Transverse colon (tissue), 4 donors: ENCODE results near the gene APOA1. TPM values are rescaled to one million over a fixed set of nuclear protein-coding genes. Genes with fewer than 3 reads are reported as not detected.

Experiments used
- DNase-seq: peaks from one replicate; pipeline ENCODE4 v3.0.0-alpha.2; 2019
- H3K27ac ChIP-seq, 4 donors: fragments of 200-600 bp; sonication (generic); 2 replicates each; pipeline ENCODE4 v1.5.1; 2016 to 2018; ENCODE audit warnings: inconsistent platforms in 4 of 4
- H3K27me3 ChIP-seq: fragments of 200-600 bp; sonication (generic); 2 replicates; pipeline ENCODE4 v1.5.1; 2017; ENCODE audit warnings: inconsistent platforms
- H3K36me3 ChIP-seq, 4 donors: fragments of 200-600 bp; sonication (generic); 2 replicates each; pipeline ENCODE4 v1.5.1; 2017 to 2019; ENCODE audit warnings: inconsistent platforms in 4 of 4
- H3K4me1 ChIP-seq, 4 donors: fragments of 200-600 bp; sonication (generic); 2 replicates each; pipeline ENCODE4 v1.5.1; 2017 to 2020; ENCODE audit warnings: inconsistent platforms in 4 of 4
- H3K4me3 ChIP-seq, 4 donors: fragments of 200-600 bp; sonication (generic); 1 replicate in 1 of 4; 2 replicates in 3 of 4; pipeline versions ENCODE4 v1.5.1 to v1.6.1; 2017 to 2019; ENCODE audit warnings: inconsistent platforms in 4 of 4
- H3K9me3 ChIP-seq, 2 donors: fragments of 200-600 bp; sonication (generic); 2 replicates each; pipeline ENCODE4 v1.5.1; 2017 to 2019; ENCODE audit warnings: inconsistent platforms in 2 of 2
- CTCF ChIP-seq, 5 experiments: fragments of 200-600 bp in 3 of 5; fragments of 450-650 bp in 2 of 5; sonication (generic) in 3 of 5; IDR thresholded peaks; 1 replicate in 2 of 5; 2 replicates in 3 of 5; pipeline ENCODE4 v1.5.1; 2016 to 2017; ENCODE audit warnings: antibody characterized with exemption in 5 of 5, inconsistent platforms in 3 of 5, mild to moderate bottlenecking in 2 of 5, moderate library complexity in 1 of 5
- EP300 ChIP-seq: sonication (generic); formaldehyde crosslinking; IDR thresholded peaks from one replicate; pipeline ENCODE4 v1.6.1; 2017; ENCODE audit warnings: antibody characterized with exemption, low read depth
- POLR2A ChIP-seq: fragments of 450-650 bp; IDR thresholded peaks from one replicate; pipeline ENCODE4 v1.6.1; 2016; ENCODE audit warnings: antibody characterized with exemption, mild to moderate bottlenecking, moderate library complexity
- POLR2AphosphoS5 ChIP-seq, 3 donors: sonication (generic); formaldehyde crosslinking; IDR thresholded peaks; one replicate each; pipeline ENCODE4 v1.6.1; 2016; ENCODE audit warnings: antibody characterized with exemption in 3 of 3
- WGBS, 2 donors: methylation state at CpG; one replicate each; pipeline ENCODE4 v1.1.5; 2018; ENCODE audit warnings: low coverage in 1 of 2; 5-methylcytosine and 5-hydroxymethylcytosine counted together
- in situ Hi-C, 4 donors: fragments of 200-750 bp; cut with MboI; loops; one replicate each; pipeline versions ENCODE4 v1.15.0 to v1.15.1; 2017; ENCODE audit warnings: low sequenced_read_pairs in 3 of 4, low pct_ligation_motif_present in 1 of 4, low pct_unique_long_range_greater_than_20kb in 1 of 4
- intact Hi-C: fragments of 100-400 bp; cut with DNase I; formaldehyde crosslinking; loops from one replicate; pipeline ENCODE4 v1.15.1; 2023; ENCODE audit warnings: low total_unique reads
- total RNA-seq, 4 donors: library from RNA; depleted of rRNA; stranded (reverse); fragments of >200 nt; gene quantifications; one replicate each; pipeline ENCODE4 v1.1.0, GENCODE V29; 2016

APOA1 gene
- total RNA-seq = 100 to 1,000 TPM in 1 of 4 donors, not detected in 3; 169 TPM

- intact Hi-C loops = no loop called here
- Histone ChIP-seq H3K4me3 (no peak within 1 kb of the TSS), H3K27me3 (no peaks in the 10 kb centered on the region), H3K36me3 (no peaks in the 10 kb centered on the region), H3K27ac (peak within 1 kb of the TSS in 1 of 4 donors; percentile 54), H3K9me3 (no peaks in the 10 kb centered on the region), H3K4me1 (peaks cover 0 to 17% (median 11%) of the 10 kb centered on the region in 4 donors)
- WGBS, 2 donors = 84% methylated on average over 19 of the region's 19 CpGs; no CpG with 5 or more reads in 1 of the 2 donors
- no peak for DNase-seq
- in situ Hi-C loops = no loop called here
- TF ChIP-seq POLR2AphosphoS5 (IDR thresholded peaks at IDR 0.05) = no peak
- no peak for TF ChIP-seq POLR2A
- TF ChIP-seq CTCF (IDR thresholded peaks at IDR 0.05) = no peak
- TF ChIP-seq EP300 = no peak
Observed at GRCh38 chr11:116837231-116838091, at the start of gene APOA1. APOA1 (minus strand) TSS chr11:116837622; CDS start chr11:116837387, 235 bp downstream.

GRCh38 chr11:116885951-116886655 lies 48.7 kb upstream of the APOA1 start:
- WGBS, 2 donors = 62 to 92% methylated on average over 2 to 5 of the region's 5 CpGs
- H3K27ac ChIP-seq = peak overlapping the region; percentile 48 to 72 (median 67)
- H3K27me3 ChIP-seq = no peaks in the 10 kb centered on the region
- in situ Hi-C loops (no loop called here), intact Hi-C loops (loop anchor here (10.0 kb wide), 1 partner anchor 339 kb away; no protein-coding TSS in a partner anchor)
- TF ChIP-seq POLR2A = no peak
- peak in 1 of 3 donors; percentile 8 for TF ChIP-seq POLR2AphosphoS5 (IDR thresholded peaks at IDR 0.05)
- no peak for TF ChIP-seq CTCF (IDR thresholded peaks at IDR 0.05)
- TF ChIP-seq EP300 = no peak
- DNase-seq = no peak
- H3K4me3 ChIP-seq = no peak overlapping the region
- no peaks in the 10 kb centered on the region for H3K36me3 ChIP-seq
- H3K9me3 ChIP-seq = no peaks in the 10 kb centered on the region
- H3K4me1 ChIP-seq = peaks cover 0 to 17% (median 8%) of the 10 kb centered on the region in 4 donors

- Histone ChIP-seq H3K4me3 (no peak overlapping the region), H3K27ac (no peak overlapping the region), H3K27me3 (no peaks in the 10 kb centered on the region), H3K36me3 (no peaks in the 10 kb centered on the region), H3K9me3 (no peaks in the 10 kb centered on the region), H3K4me1 (peaks cover 0 to 12% (median 3%) of the 10 kb centered on the region in 4 donors)
- intact Hi-C loops (loop anchor here (10.0 kb wide), 1 partner anchor 342 kb away; no protein-coding TSS in a partner anchor), in situ Hi-C loops (loop anchor here in 1 of 4 donors (5.0 kb wide), 1 partner anchor 225 kb away; no protein-coding TSS in a partner anchor)
- TF ChIP-seq EP300 = no peak
- no peak for TF ChIP-seq POLR2A
- TF ChIP-seq CTCF (IDR thresholded peaks at IDR 0.05) = no peak
- TF ChIP-seq POLR2AphosphoS5 (IDR thresholded peaks at IDR 0.05) = no peak
- no peak for DNase-seq
Observed at GRCh38 chr11:116882386-116882785, 45.0 kb upstream of the APOA1 start.

GRCh38 chr11:116881143-116881542 lies 43.7 kb upstream of the APOA1 start:
- H3K27me3 ChIP-seq = no peaks in the 10 kb centered on the region
- in situ Hi-C loops = loop anchor here in 1 of 4 donors (5.0 kb wide), 1 partner anchor 226 kb away; no protein-coding TSS in a partner anchor
- no peaks in the 10 kb centered on the region for H3K9me3 ChIP-seq
- H3K27ac ChIP-seq = no peak overlapping the region
- no peak for DNase-seq
- intact Hi-C loops = loop anchor here (10.0 kb wide), 1 partner anchor 344 kb away; no protein-coding TSS in a partner anchor
- WGBS, 2 donors = 85 to 96% methylated on average over 4 to 6 of the region's 6 CpGs
- H3K36me3 ChIP-seq = no peaks in the 10 kb centered on the region
- peaks cover 0 to 6% (median 3%) of the 10 kb centered on the region in 4 donors for H3K4me1 ChIP-seq
- no peak overlapping the region for H3K4me3 ChIP-seq
- no peak for TF ChIP-seq CTCF (IDR thresholded peaks at IDR 0.05)
- TF ChIP-seq POLR2AphosphoS5 (IDR thresholded peaks at IDR 0.05) = no peak
- no peak for TF ChIP-seq POLR2A
- TF ChIP-seq EP300 = no peak
